Esophagus squamous epithelium (tissue), 5 donors: ENCODE data around the gene MPC2. TPM values are rescaled to one million over a fixed set of nuclear protein-coding genes. Genes with fewer than 3 reads are reported as not detected.
"Not testable (repeated sequence)": the region's sequence is repeated elsewhere in the genome, so short reads cannot be mapped to it uniquely, and the experiment has no call there.

Experiments used
- DNase-seq: peaks from one replicate; lab custom pipeline; 2025; lab: John Stamatoyannopoulos, UW
- H3K27ac ChIP-seq, 4 donors: fragments of 200-600 bp; sonication (generic); one replicate each; pipeline ENCODE4 v1.5.1; 2016 to 2019; ENCODE audit warnings: mild to moderate bottlenecking in 1 of 4
- H3K27me3 ChIP-seq, 4 donors: fragments of 200-600 bp; sonication (generic); 1 replicate in 3 of 4; 2 replicates in 1 of 4; pipeline versions ENCODE4 v1.5.1 to v1.6.0; 2017 to 2021; ENCODE audit warnings: antibody characterized with exemption in 1 of 4
- H3K36me3 ChIP-seq, 3 donors: fragments of 200-600 bp; sonication (generic); one replicate each; pipeline ENCODE4 v1.5.1; 2016 to 2019
- H3K4me1 ChIP-seq, 3 donors: fragments of 200-600 bp; sonication (generic); one replicate each; pipeline ENCODE4 v1.5.1; 2017 to 2019
- H3K4me3 ChIP-seq, 4 donors: fragments of 200-600 bp; sonication (generic); 1 replicate in 3 of 4; 2 replicates in 1 of 4; pipeline ENCODE4 v1.5.1; 2016 to 2019; ENCODE audit warnings: mild to moderate bottlenecking in 2 of 4, moderate library complexity in 1 of 4
- H3K9me3 ChIP-seq, 3 donors: fragments of 200-600 bp; sonication (generic); one replicate each; pipeline ENCODE4 v1.5.1; 2016 to 2019
- POLR2A ChIP-seq, 4 donors: fragments of 450-650 bp; IDR thresholded peaks; one replicate each; pipeline ENCODE4 v1.6.1; 2017; ENCODE audit warnings: antibody characterized with exemption in 4 of 4, mild to moderate bottlenecking in 4 of 4, moderate library complexity in 3 of 4
- WGBS, 2 donors: methylation state at CpG; one replicate each; pipeline ENCODE4 v1.1.5; 2018; 5-methylcytosine and 5-hydroxymethylcytosine counted together
- intact Hi-C: fragments of 100-400 bp; cut with DNase I; formaldehyde crosslinking; loops from one replicate; pipeline ENCODE4 v1.15.0; 2022
- total RNA-seq, 4 donors: library from RNA; depleted of rRNA; stranded (reverse); fragments of >200 nt; gene quantifications; one replicate each; pipeline ENCODE4 v1.1.0, GENCODE V29; 2016
- TF ChIP-seq, protein P1 (sequence below), 6 experiments: fragments of 450-650 bp in 4 of 6; fragments of 200-600 bp in 2 of 6; sonication (generic) in 2 of 6; IDR thresholded peaks; one replicate each; pipeline ENCODE4 v1.5.1; 2016 to 2019; ENCODE audit warnings: antibody characterized with exemption in 6 of 6, mild to moderate bottlenecking in 4 of 6, moderate library complexity in 4 of 6
- donor health status: DM: yes; HTN: yes; CAD: no.

Gene MPC2
- total RNA-seq, 4 donors from 2014 or later, result 13.2 to 62.7 (median 27.4) TPM

DNA sequence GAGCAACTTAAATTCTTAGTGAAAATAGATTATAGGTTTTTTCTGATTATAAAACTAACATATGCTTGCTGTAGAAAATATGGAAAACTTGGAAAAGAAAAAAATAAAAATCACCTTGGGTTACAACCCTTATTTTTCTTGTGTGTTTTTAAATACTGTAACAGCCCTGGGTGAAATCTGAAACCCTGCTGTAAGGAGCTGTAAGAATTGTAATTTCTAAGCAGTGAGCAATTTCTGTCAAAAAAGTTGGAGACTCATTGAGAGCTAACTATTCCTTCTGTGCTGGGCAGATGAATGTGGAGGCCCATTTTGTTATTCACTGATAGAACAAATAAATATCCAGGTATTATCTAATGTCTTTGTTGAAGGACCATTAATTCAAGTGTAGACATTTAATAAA, 65.5 kb downstream of the MPC2 start:
- DNase-seq, result no peak
- no peaks in the 10 kb centered on the region for H3K9me3 ChIP-seq
- H3K4me1 ChIP-seq, result no peaks in the 10 kb centered on the region
- H3K4me3 ChIP-seq, result no peak overlapping the region
- H3K36me3 ChIP-seq, result no peaks in the 10 kb centered on the region
- no peak overlapping the region for H3K27ac ChIP-seq
- H3K27me3 ChIP-seq, result no peaks in the 10 kb centered on the region
- intact Hi-C loops, result no loop called here
- no peak for TF ChIP-seq POLR2A (IDR thresholded peaks at IDR 0.05)
- TF ChIP-seq, protein P1, sequence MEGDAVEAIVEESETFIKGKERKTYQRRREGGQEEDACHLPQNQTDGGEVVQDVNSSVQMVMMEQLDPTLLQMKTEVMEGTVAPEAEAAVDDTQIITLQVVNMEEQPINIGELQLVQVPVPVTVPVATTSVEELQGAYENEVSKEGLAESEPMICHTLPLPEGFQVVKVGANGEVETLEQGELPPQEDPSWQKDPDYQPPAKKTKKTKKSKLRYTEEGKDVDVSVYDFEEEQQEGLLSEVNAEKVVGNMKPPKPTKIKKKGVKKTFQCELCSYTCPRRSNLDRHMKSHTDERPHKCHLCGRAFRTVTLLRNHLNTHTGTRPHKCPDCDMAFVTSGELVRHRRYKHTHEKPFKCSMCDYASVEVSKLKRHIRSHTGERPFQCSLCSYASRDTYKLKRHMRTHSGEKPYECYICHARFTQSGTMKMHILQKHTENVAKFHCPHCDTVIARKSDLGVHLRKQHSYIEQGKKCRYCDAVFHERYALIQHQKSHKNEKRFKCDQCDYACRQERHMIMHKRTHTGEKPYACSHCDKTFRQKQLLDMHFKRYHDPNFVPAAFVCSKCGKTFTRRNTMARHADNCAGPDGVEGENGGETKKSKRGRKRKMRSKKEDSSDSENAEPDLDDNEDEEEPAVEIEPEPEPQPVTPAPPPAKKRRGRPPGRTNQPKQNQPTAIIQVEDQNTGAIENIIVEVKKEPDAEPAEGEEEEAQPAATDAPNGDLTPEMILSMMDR (IDR thresholded peaks at IDR 0.05), result no peak

DNA sequence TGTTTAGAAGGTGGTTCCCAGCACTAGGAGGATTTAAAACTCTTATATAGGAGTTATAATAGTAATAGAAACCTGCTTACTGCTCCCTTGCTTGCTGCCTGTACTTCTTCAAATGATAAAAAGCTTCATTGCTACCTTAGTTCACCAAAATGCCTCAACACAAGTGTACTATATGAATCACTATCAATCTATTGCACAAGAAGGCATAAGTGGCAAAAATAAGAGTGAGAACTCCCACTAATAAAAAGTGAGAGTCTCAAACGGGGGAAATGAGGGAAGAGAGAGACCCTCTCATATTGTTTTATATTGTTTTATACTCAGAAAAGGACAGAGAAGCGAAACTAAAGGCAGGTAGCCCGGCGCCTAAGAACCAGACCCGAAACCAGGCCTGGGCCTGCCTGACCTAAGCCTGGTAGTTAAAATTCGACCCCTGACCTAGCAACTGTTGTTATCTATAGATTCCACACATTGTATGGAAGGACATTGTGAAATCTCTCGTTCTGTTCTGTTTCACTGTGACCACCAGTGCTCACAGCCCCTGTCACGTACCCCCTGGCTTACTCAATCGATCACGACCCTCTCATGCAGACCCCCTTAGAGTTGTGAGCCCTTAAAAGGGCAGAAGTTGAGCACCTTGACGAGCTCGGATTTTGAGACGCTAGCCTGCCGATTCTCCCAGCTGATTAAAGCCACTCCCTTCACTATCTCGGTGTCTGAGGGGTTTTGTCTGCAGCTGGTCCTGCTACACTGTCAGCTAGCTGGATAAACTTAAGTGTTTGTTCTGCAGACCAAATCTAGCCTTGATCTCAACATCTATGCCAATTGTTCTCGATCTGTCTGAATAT, 67.5 kb downstream of the MPC2 start:
- WGBS, 2 donors, result 61 to 63% methylated on average over 13 to 15 of the region's 16 CpGs
- intact Hi-C loops, H3K27ac ChIP-seq, H3K27me3 ChIP-seq, DNase-seq, H3K36me3 ChIP-seq, H3K4me1 ChIP-seq, H3K4me3 ChIP-seq, H3K9me3 ChIP-seq: not testable (repeated sequence)

DNA sequence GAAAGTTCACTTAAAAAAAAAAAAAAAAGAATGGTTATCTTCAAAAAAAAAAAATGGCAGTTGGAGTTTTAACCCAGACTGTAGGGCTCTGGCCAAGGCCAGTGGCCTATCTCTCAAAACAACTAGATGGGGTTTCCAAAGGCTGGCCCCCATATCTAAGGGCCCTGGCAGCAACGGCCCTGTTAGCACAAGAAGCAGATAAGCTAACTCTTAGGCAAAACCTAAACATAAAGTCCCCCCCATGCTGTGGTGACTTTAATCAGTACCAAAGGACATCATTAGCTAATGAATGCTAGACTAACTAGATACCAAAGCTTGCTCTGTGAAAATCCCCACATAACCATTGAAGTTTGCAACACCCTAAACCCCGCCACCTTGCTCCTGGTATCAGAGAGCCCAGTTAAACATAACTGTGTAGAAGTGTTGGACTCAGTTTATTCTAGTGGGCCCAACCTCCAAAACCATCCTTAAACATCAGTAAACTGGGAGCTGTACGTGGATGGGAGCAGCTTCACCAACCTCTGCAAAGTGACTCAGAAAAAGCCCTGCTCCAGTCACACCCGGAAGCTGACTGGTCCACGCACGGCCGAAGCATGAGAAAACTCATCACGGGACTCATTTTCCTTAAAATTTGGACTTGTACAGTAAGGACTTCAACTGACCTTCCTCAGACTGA, 70.0 kb downstream of the MPC2 start:
- DNase-seq, H3K27me3 ChIP-seq, H3K36me3 ChIP-seq: not testable (repeated sequence)

More for the DNA sequence above, 70.0 kb downstream of the MPC2 start:
- H3K27ac ChIP-seq, intact Hi-C loops, H3K4me1 ChIP-seq, H3K4me3 ChIP-seq, H3K9me3 ChIP-seq: not testable (repeated sequence)
- WGBS, 2 donors, result 80 to 91% methylated on average over 4 to 6 of the region's 8 CpGs

Other genes with a start within 250 kb of the MPC2 start
- 10 to 100 TPM; 36.6 to 80.5 (median 74.3) TPM for gene MPZL1, start 215.1 kb downstream of the MPC2 start, total RNA-seq
- not detected for gene ADCY10, start 22.9 kb downstream of the MPC2 start, total RNA-seq
- 10 to 100 TPM; 20.1 to 65.8 (median 44.5) TPM for gene DCAF6, start 389 bp downstream of the MPC2 start, total RNA-seq
- gene GPR161, start 199.9 kb upstream of the MPC2 start, total RNA-seq, result 10 to 100 TPM in 1 of 4 donors, 1 to 10 TPM in 3; 1.7 to 12.2 (median 3.9) TPM
- gene TIPRL, start 241.9 kb upstream of the MPC2 start, total RNA-seq, result 10 to 100 TPM; 14.5 to 45.1 (median 23.7) TPM